GM19468 (cell line): ENCODE measurements around the gene CPE.

Source experiments
- ATAC-seq: cut with Tn5 transposase; IDR thresholded peaks from one replicate; pipeline ENCODE4 v1.9.1; 2021; ENCODE audit warnings: mild to moderate bottlenecking, moderate library complexity, moderate number of reproducible peaks; ENCODE audit not compliant: unreplicated experiment; ENCODE audit errors: extremely low read depth

CPE gene

GRCh38 chr4:165502916-165503907 is 124.4 kb downstream of the CPE start:
- no peak for ATAC-seq

GRCh38 chr4:165504184-165504583 is 125.4 kb downstream of the CPE start:
- no peak for ATAC-seq

- no peak for ATAC-seq
Measured at GRCh38 chr4:165505958-165506837, 127.4 kb downstream of the CPE start.

GRCh38 chr4:165506849-165507248 is 128.0 kb downstream of the CPE start:
- ATAC-seq: no peak

- ATAC-seq: no peak
Measured at GRCh38 chr4:165507381-165507780, 128.6 kb downstream of the CPE start.

- ATAC-seq: no peak
Measured at GRCh38 chr4:165508372-165509120, 129.7 kb downstream of the CPE start.

GRCh38 chr4:165512424-165512823 is 133.6 kb downstream of the CPE start:
- ATAC-seq: no peak

- no peak for ATAC-seq
Measured at GRCh38 chr4:165514739-165515138, 135.9 kb downstream of the CPE start.

- no peak for ATAC-seq
Measured at GRCh38 chr4:165515201-165515600, 136.4 kb downstream of the CPE start.

- no peak for ATAC-seq
Measured at GRCh38 chr4:165516281-165516833, 137.5 kb downstream of the CPE start.

- ATAC-seq: no peak
Measured at GRCh38 chr4:165517216-165517615, 138.4 kb downstream of the CPE start.

- no peak for ATAC-seq
Measured at GRCh38 chr4:165518024-165518616, 139.3 kb downstream of the CPE start.

- no peak for ATAC-seq
Measured at GRCh38 chr4:165518686-165519085, 139.9 kb downstream of the CPE start.

- ATAC-seq: no peak
Measured at GRCh38 chr4:165519591-165519990, 140.8 kb downstream of the CPE start.

- ATAC-seq: no peak
Measured at GRCh38 chr4:165520086-165520485, 141.3 kb downstream of the CPE start.

GRCh38 chr4:165522050-165522449 is 143.2 kb downstream of the CPE start:
- ATAC-seq: no peak

GRCh38 chr4:165524532-165525190 is 145.9 kb downstream of the CPE start:
- ATAC-seq: no peak

GRCh38 chr4:165532976-165533375 is 154.2 kb downstream of the CPE start:
- no peak for ATAC-seq

GRCh38 chr4:165537028-165537648 is 158.3 kb downstream of the CPE start:
- ATAC-seq: no peak
